Measurements from ENCODE around the gene DENND6A. TPM values are rescaled to one million over a fixed set of nuclear protein-coding genes. Genes with fewer than 3 reads are reported as not detected.

DENND6A gene
- total RNA-seq, 3 donors from 2014 or later (not counting 1 experiment from before 2014, with no cell fraction given) = 54.5 to 69.8 (median 57.1) TPM

DNA sequence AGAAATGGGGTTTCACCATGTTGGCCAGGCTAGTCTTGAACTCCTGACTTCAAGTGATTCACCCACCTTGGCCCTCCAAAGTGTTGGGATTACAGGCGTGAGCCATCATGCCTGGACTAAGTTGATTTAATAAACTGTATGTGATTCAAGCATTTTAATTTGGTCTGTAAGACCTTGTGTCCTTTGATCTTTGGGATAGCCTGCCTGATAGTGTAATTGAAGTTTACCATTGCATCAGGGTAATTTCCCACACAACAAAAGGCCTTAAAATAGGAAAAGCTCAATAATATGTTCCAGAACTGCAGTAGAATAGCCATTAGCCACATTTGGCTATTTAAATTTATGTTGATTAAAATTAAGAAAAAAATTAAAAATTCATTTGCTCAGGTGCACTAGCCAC, 25.2 kb upstream of the DENND6A start:
- ATAC-seq (no peak), DNase-seq (no peak)
- WGBS (ENCODE audit: insufficient coverage) = no CpG with 5 or more reads among the region's 1 CpG
- no peak overlapping the region for H3K4me3 ChIP-seq (ENCODE audit: low read length)
- H3K27ac ChIP-seq (ENCODE audit: low read length) = no peak overlapping the region
- H3K27ac Mint-ChIP-seq = no peak overlapping the region
- no peaks in the 10 kb centered on the region for H3K4me1 ChIP-seq (ENCODE audit: control insufficient read depth, insufficient read depth, low read length)
- H3K9me3 ChIP-seq (ENCODE audit: control insufficient read depth, insufficient read depth, low read length) = no peaks in the 10 kb centered on the region
- H3K27me3 ChIP-seq (ENCODE audit: control insufficient read depth, insufficient read depth, low read length) = no peaks in the 10 kb centered on the region
- H3K4me3 Mint-ChIP-seq = no peak overlapping the region
- no peaks in the 10 kb centered on the region for H3K4me1 Mint-ChIP-seq
- no peaks in the 10 kb centered on the region for H3K27me3 Mint-ChIP-seq (ENCODE audit: low read depth in 2 of 2)
- H3K9me3 Mint-ChIP-seq = no peaks in the 10 kb centered on the region
- TF ChIP-seq, protein P1, sequence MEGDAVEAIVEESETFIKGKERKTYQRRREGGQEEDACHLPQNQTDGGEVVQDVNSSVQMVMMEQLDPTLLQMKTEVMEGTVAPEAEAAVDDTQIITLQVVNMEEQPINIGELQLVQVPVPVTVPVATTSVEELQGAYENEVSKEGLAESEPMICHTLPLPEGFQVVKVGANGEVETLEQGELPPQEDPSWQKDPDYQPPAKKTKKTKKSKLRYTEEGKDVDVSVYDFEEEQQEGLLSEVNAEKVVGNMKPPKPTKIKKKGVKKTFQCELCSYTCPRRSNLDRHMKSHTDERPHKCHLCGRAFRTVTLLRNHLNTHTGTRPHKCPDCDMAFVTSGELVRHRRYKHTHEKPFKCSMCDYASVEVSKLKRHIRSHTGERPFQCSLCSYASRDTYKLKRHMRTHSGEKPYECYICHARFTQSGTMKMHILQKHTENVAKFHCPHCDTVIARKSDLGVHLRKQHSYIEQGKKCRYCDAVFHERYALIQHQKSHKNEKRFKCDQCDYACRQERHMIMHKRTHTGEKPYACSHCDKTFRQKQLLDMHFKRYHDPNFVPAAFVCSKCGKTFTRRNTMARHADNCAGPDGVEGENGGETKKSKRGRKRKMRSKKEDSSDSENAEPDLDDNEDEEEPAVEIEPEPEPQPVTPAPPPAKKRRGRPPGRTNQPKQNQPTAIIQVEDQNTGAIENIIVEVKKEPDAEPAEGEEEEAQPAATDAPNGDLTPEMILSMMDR (IDR thresholded peaks at IDR 0.05) = no peak
- no peaks in the 10 kb centered on the region for H3K36me3 ChIP-seq (ENCODE audit: control insufficient read depth, insufficient read depth, low read length)
- intact Hi-C loops (cut with micrococcal nuclease) = no loop called here
- H3K36me3 Mint-ChIP-seq = no peaks in the 10 kb centered on the region

DNA sequence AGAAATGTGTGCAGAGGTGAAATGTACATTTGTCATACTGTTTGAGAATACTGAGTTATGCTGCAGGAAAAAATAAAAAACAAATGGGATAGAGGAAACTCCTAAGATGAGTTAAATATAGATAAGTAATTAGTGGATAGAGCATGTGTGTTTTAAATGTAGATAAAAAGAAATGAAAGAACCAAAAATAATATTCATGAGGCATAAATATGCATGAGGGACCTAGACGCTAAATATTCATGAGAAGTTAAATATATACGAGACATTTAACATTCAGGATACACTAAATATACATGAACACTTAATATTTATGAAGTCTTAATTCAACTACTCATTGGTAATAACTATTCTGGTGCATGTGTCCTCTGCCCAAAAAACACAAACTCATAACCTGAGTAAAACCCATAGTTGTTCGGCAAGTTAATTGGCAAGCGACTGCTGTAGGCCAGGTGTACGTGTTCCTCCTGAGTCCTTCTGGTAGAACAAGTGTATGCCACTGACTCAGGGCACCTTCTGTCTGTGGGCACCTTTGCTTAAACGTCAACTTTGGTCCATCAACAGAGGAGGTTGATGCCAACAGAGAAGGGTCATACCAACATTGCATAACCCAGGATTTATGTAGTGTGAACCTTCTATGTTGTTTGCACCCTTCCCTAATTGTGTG, 24.5 kb upstream of the DENND6A start:
- Histone ChIP-seq H3K4me1 (ENCODE audit: control insufficient read depth, insufficient read depth, low read length) (no peaks in the 10 kb centered on the region), H3K4me3 (ENCODE audit: low read length) (no peak overlapping the region), H3K9me3 (ENCODE audit: control insufficient read depth, insufficient read depth, low read length) (no peaks in the 10 kb centered on the region), H3K27ac (ENCODE audit: low read length) (no peak overlapping the region), H3K27me3 (ENCODE audit: control insufficient read depth, insufficient read depth, low read length) (no peaks in the 10 kb centered on the region), H3K36me3 (ENCODE audit: control insufficient read depth, insufficient read depth, low read length) (no peaks in the 10 kb centered on the region)
- Mint-ChIP-seq H3K4me1 (no peaks in the 10 kb centered on the region), H3K27me3 (ENCODE audit: low read depth in 2 of 2) (no peaks in the 10 kb centered on the region), H3K36me3 (no peaks in the 10 kb centered on the region), H3K9me3 (no peaks in the 10 kb centered on the region), H3K27ac (no peak overlapping the region), H3K4me3 (no peak overlapping the region)
- DNase-seq (no peak), ATAC-seq (no peak)
- intact Hi-C loops (cut with micrococcal nuclease) = no loop called here
- whole genome bisulfite sequencing (ENCODE audit: insufficient coverage) = 96% methylated on average over 4 of the region's 6 CpGs
- TF ChIP-seq, protein P1 (IDR thresholded peaks at IDR 0.05) = no peak

DNA sequence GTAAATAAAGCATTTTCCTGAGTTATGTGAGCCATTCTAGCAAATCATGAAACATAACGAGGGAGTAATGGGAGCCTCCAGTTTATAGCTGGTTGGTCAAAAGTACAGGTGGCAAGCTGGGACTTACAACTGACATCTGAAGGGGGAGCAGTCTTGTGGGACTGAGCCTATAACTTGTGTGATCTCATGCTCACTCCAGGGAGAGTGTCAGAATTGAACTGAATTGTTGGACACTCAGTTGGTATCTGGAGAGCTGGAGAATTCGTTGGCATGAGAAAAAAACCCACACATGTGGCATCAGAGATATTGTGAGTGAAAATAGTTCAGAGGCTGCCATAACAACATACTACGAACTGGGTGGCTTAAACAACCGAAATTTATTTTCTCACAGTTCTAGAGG, 22.8 kb upstream of the DENND6A start:
- Histone ChIP-seq H3K27ac (ENCODE audit: low read length) (no peak overlapping the region), H3K4me1 (ENCODE audit: control insufficient read depth, insufficient read depth, low read length) (no peaks in the 10 kb centered on the region), H3K4me3 (ENCODE audit: low read length) (no peak overlapping the region), H3K36me3 (ENCODE audit: control insufficient read depth, insufficient read depth, low read length) (no peaks in the 10 kb centered on the region), H3K27me3 (ENCODE audit: control insufficient read depth, insufficient read depth, low read length) (no peaks in the 10 kb centered on the region), H3K9me3 (ENCODE audit: control insufficient read depth, insufficient read depth, low read length) (no peaks in the 10 kb centered on the region)
- TF ChIP-seq, protein P1 (IDR thresholded peaks at IDR 0.05) = no peak
- Mint-ChIP-seq H3K36me3 (no peaks in the 10 kb centered on the region), H3K27me3 (ENCODE audit: low read depth in 2 of 2) (no peaks in the 10 kb centered on the region), H3K27ac (no peak overlapping the region), H3K9me3 (no peaks in the 10 kb centered on the region), H3K4me1 (no peaks in the 10 kb centered on the region), H3K4me3 (no peak overlapping the region)
- no peak for DNase-seq
- intact Hi-C loops (cut with micrococcal nuclease) = no loop called here
- 93% methylated on average over 4 of the region's 4 CpGs for WGBS (ENCODE audit: insufficient coverage)
- ATAC-seq = no peak

DNA sequence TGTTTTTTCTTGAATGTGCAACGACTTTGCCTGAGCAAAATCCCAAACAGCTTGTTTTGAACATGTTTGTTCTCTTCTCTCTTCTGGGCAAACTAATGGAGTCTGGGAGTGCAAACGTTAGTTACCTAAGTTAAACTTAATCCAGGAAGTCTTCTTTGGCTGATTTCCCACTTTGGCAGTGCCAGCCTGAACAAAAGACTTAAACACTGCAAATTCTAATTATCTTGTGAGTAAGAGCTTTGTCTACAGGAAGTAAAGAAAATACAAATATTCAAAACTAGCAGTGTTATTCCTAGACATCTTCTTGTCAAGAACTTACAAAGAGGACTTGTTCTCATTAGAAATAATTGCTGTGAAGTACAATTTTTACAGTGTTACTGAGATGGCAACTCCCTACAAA, 16.7 kb upstream of the DENND6A start:
- H3K4me1 Mint-ChIP-seq = peaks cover 0 to 4% of the 10 kb centered on the region in 2 donors
- Histone ChIP-seq H3K36me3 (ENCODE audit: control insufficient read depth, insufficient read depth, low read length) (no peaks in the 10 kb centered on the region), H3K27me3 (ENCODE audit: control insufficient read depth, insufficient read depth, low read length) (no peaks in the 10 kb centered on the region), H3K27ac (ENCODE audit: low read length) (no peak overlapping the region), H3K4me1 (ENCODE audit: control insufficient read depth, insufficient read depth, low read length) (no peaks in the 10 kb centered on the region), H3K9me3 (ENCODE audit: control insufficient read depth, insufficient read depth, low read length) (no peaks in the 10 kb centered on the region), H3K4me3 (ENCODE audit: low read length) (no peak overlapping the region)
- TF ChIP-seq, protein P1 (IDR thresholded peaks at IDR 0.05) = no peak
- 27% methylated on average over 2 of the region's 2 CpGs for WGBS (ENCODE audit: insufficient coverage)
- H3K27ac Mint-ChIP-seq = no peak overlapping the region
- H3K36me3 Mint-ChIP-seq = no peaks in the 10 kb centered on the region
- no peaks in the 10 kb centered on the region for H3K9me3 Mint-ChIP-seq
- intact Hi-C loops (cut with micrococcal nuclease) = no loop called here
- ATAC-seq (no peak), DNase-seq (no peak)
- peaks cover 0 to 8% of the 10 kb centered on the region in 2 donors for H3K27me3 Mint-ChIP-seq (ENCODE audit: low read depth in 2 of 2)
- H3K4me3 Mint-ChIP-seq = no peak overlapping the region
